HepG2 (cell line): ENCODE data around the gene SYT7. TPM values are rescaled to one million over a fixed set of nuclear protein-coding genes. Genes with fewer than 3 reads are reported as not detected.

Experiments used
- CHD4 ChIP-seq: fragments of 200-600 bp; sonication (generic); IDR thresholded peaks from 2 replicates; pipeline ENCODE4 v1.7.0; 2017; ENCODE audit warnings: mild to moderate bottlenecking, low read length, borderline replicate concordance
- FOXJ3 ChIP-seq: sonication (generic); formaldehyde crosslinking; IDR thresholded peaks from 2 replicates; pipeline ENCODE4 v1.4.0; 2020; ENCODE audit warnings: missing genetic modification reagents, mild to moderate bottlenecking, borderline replicate concordance
- HMG20A ChIP-seq: IDR thresholded peaks from 2 replicates; pipeline ENCODE4 v1.6.1; 2016; ENCODE audit warnings: borderline replicate concordance
- KDM2A ChIP-seq: sonication (generic); formaldehyde crosslinking; IDR thresholded peaks from 2 replicates; pipeline ENCODE4 v1.4.0; 2020; ENCODE audit warnings: low read depth, missing genetic modification reagents, borderline replicate concordance
- PITX1 ChIP-seq: sonication (generic); formaldehyde crosslinking; IDR thresholded peaks from 2 replicates; pipeline ENCODE4 v1.5.1; 2020; ENCODE audit warnings: mild to moderate bottlenecking, missing genetic modification reagents
- RAD21 ChIP-seq: fragments of 450-650 bp; formaldehyde crosslinking; IDR thresholded peaks from 2 replicates; pipeline ENCODE4 v1.5.0; 2020; ENCODE audit warnings: mild to moderate bottlenecking
- RBM22 ChIP-seq: fragments of 200-400 bp; formaldehyde crosslinking; optimal IDR thresholded peaks from 2 replicates; pipeline ENCODE3; 2017; ENCODE audit warnings: mild to moderate bottlenecking, low read length, moderate library complexity
- SMC3 ChIP-seq: IDR thresholded peaks from 2 replicates; pipeline ENCODE4 v1.6.1; 2011; ENCODE audit warnings: low read length, improper control_type of control experiment
- SNAPC2 ChIP-seq: sonication (generic); formaldehyde crosslinking; IDR thresholded peaks from 2 replicates; pipeline ENCODE4 v1.8.1; 2022; ENCODE audit warnings: mild to moderate bottlenecking, missing genetic modification reagents
- XRCC5 ChIP-seq: fragments of 200-400 bp; formaldehyde crosslinking; optimal IDR thresholded peaks from 2 replicates; pipeline ENCODE3; 2017; ENCODE audit warnings: mild to moderate bottlenecking, low read length
- ZNF224 ChIP-seq: sonication (generic); formaldehyde crosslinking; IDR thresholded peaks from 2 replicates; pipeline ENCODE4 v1.5.0; 2020; ENCODE audit warnings: mild to moderate bottlenecking, missing genetic modification reagents
- polyA plus RNA-seq, 8 experiments: library from polyadenylated mRNA; depleted of rRNA in 3 of 8; stranded (reverse) in 7 of 8; unstranded in 1 of 8; fragments of >200 nt; fragmentation: Illumina TruSeq in 4 of 8; extraction: Trizol in 4 of 8; gene quantifications; 2 replicates each; pipeline versions ENCODE4 v1.2.1 to v1.2.3, GENCODE V29; 2011 to 2016; ENCODE audit warnings: low read depth in 4 of 8, missing spikeins in 1 of 8, mixed read lengths in 1 of 8; ENCODE audit not compliant: insufficient read depth in 1 of 8
- total RNA-seq, 5 experiments: library from RNA; depleted of rRNA; stranded (reverse); fragments of >200 nt; fragmentation: Illumina TruSeq; extraction: Trizol; gene quantifications; 2 replicates each; pipeline ENCODE4 v1.2.3, GENCODE V29; 2016; ENCODE audit warnings: low read depth in 1 of 5
- TF ChIP-seq, protein P1 (sequence below): sonication (generic); formaldehyde crosslinking; IDR thresholded peaks from 2 replicates; pipeline ENCODE4 v1.5.1; 2020; ENCODE audit warnings: mild to moderate bottlenecking, missing genetic modification reagents, borderline replicate concordance
- TF ChIP-seq, protein P2 (sequence below): sonication (generic); formaldehyde crosslinking; IDR thresholded peaks from 2 replicates; pipeline ENCODE4 v1.5.0; 2020; ENCODE audit warnings: missing genetic modification reagents, mild to moderate bottlenecking, borderline replicate concordance
- TF ChIP-seq, protein P3 (sequence below): sonication (generic); formaldehyde crosslinking; IDR thresholded peaks from 2 replicates; pipeline ENCODE4 v1.5.1; 2020; ENCODE audit warnings: mild to moderate bottlenecking, missing genetic modification reagents

The SYT7 gene
- total and polyA plus RNA-seq, 2 of the 13 experiments (the other 11 are each of a cell fraction or from before 2014, with no cell fraction given), result 1.4 to 4.4 TPM

DNA sequence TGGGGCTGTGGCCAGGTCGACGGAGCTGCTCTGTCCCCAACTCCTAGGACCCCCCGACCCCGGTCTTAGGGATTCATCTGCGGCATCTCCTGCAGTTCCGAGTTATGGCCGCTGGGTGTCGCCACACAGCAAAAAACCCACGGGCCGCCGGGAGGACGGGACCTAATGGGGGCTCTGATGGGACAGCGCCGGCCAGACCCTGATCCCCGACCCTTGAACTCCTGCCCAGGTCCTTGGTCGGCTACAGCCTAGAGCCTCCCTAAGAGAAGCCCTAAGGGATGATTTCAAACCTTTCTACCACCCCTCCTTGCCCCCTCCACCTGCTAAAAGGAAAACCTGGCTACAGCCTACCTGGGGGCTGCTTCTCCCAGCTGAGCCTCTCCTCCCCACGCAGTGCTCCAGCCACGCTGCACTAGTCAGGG is 103.1 kb downstream of the SYT7 start (continued):
- TF ChIP-seq, protein P1, sequence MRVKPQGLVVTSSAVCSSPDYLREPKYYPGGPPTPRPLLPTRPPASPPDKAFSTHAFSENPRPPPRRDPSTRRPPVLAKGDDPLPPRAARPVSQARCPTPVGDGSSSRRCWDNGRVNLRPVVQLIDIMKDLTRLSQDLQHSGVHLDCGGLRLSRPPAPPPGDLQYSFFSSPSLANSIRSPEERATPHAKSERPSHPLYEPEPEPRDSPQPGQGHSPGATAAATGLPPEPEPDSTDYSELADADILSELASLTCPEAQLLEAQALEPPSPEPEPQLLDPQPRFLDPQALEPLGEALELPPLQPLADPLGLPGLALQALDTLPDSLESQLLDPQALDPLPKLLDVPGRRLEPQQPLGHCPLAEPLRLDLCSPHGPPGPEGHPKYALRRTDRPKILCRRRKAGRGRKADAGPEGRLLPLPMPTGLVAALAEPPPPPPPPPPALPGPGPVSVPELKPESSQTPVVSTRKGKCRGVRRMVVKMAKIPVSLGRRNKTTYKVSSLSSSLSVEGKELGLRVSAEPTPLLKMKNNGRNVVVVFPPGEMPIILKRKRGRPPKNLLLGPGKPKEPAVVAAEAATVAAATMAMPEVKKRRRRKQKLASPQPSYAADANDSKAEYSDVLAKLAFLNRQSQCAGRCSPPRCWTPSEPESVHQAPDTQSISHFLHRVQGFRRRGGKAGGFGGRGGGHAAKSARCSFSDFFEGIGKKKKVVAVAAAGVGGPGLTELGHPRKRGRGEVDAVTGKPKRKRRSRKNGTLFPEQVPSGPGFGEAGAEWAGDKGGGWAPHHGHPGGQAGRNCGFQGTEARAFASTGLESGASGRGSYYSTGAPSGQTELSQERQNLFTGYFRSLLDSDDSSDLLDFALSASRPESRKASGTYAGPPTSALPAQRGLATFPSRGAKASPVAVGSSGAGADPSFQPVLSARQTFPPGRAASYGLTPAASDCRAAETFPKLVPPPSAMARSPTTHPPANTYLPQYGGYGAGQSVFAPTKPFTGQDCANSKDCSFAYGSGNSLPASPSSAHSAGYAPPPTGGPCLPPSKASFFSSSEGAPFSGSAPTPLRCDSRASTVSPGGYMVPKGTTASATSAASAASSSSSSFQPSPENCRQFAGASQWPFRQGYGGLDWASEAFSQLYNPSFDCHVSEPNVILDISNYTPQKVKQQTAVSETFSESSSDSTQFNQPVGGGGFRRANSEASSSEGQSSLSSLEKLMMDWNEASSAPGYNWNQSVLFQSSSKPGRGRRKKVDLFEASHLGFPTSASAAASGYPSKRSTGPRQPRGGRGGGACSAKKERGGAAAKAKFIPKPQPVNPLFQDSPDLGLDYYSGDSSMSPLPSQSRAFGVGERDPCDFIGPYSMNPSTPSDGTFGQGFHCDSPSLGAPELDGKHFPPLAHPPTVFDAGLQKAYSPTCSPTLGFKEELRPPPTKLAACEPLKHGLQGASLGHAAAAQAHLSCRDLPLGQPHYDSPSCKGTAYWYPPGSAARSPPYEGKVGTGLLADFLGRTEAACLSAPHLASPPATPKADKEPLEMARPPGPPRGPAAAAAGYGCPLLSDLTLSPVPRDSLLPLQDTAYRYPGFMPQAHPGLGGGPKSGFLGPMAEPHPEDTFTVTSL (CRISPR knock-in tag), result no peak
- peak; percentile 67 for TF ChIP-seq KDM2A (CRISPR knock-in tag)
- peak; percentile 49 for TF ChIP-seq SMC3
- TF ChIP-seq PITX1 (CRISPR knock-in tag), result 0 out of 2 replicates have a peak, but pooled peaks have one; percentile 30
- no peak for TF ChIP-seq HMG20A (CRISPR knock-in tag)
- TF ChIP-seq XRCC5, result peak; percentile 32
- TF ChIP-seq RAD21 (CRISPR knock-in tag), result peak; percentile 94
- no peak for TF ChIP-seq FOXJ3
- no peak for TF ChIP-seq CHD4
- no peak for TF ChIP-seq RBM22
- peak; percentile 77; the same call in 1 of the 2 replicates for TF ChIP-seq ZNF224
- TF ChIP-seq SNAPC2 (CRISPR knock-in tag), result no peak
- TF ChIP-seq, protein P2, sequence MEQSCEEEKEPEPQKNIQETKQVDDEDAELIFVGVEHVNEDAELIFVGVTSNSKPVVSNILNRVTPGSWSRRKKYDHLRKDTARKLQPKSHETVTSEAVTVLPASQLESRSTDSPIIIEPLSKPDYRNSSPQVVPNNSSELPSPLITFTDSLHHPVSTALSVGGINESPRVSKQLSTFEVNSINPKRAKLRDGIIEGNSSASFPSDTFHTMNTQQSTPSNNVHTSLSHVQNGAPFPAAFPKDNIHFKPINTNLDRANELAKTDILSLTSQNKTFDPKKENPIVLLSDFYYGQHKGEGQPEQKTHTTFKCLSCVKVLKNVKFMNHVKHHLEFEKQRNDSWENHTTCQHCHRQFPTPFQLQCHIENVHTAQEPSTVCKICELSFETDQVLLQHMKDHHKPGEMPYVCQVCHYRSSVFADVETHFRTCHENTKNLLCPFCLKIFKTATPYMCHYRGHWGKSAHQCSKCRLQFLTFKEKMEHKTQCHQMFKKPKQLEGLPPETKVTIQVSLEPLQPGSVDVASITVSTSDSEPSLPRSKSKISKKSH (CRISPR knock-in tag), result peak; percentile 38; the same call in 1 of the 2 replicates
- TF ChIP-seq, protein P3, sequence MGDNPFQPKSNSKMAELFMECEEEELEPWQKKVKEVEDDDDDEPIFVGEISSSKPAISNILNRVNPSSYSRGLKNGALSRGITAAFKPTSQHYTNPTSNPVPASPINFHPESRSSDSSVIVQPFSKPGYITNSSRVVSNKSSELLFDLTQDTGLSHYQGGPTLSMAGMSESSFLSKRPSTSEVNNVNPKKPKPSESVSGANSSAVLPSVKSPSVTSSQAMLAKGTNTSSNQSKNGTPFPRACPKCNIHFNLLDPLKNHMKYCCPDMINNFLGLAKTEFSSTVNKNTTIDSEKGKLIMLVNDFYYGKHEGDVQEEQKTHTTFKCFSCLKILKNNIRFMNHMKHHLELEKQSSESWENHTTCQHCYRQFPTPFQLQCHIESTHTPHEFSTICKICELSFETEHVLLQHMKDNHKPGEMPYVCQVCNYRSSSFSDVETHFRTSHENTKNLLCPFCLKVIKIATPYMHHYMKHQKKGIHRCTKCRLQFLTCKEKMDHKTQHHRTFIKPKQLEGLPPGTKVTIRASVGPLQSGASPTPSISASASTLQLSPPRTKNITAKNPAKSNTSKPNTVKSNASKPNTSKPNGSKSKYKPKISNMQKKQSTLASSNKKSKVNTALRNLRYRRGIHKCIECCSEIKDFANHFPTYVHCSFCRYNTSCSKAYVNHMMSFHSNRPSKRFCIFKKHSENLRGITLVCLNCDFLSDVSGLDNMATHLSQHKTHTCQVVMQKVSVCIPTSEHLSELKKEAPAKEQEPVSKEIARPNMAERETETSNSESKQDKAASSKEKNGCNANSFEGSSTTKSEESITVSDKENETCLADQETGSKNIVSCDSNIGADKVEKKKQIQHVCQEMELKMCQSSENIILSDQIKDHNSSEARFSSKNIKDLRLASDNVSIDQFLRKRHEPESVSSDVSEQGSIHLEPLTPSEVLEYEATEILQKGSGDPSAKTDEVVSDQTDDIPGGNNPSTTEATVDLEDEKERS (CRISPR knock-in tag), result no peak
- TF ChIP-seq, all 625 proteins: peak for 21
